Stimulated activated CD4-positive, alpha-beta T cell treated with anti-CD3 and anti-CD28 coated beads, TNF-alpha, amount 100 ng/mL, for 24 hours (primary cell): Measurements from ENCODE around the gene SLITRK1.

Experiments
- DNase-seq, 3 experiments: peaks; one replicate each; pipeline ENCODE4 v3.0.0-alpha.2; 2020; ENCODE audit warnings: low read depth in 3 of 3

Gene SLITRK1, protein sequence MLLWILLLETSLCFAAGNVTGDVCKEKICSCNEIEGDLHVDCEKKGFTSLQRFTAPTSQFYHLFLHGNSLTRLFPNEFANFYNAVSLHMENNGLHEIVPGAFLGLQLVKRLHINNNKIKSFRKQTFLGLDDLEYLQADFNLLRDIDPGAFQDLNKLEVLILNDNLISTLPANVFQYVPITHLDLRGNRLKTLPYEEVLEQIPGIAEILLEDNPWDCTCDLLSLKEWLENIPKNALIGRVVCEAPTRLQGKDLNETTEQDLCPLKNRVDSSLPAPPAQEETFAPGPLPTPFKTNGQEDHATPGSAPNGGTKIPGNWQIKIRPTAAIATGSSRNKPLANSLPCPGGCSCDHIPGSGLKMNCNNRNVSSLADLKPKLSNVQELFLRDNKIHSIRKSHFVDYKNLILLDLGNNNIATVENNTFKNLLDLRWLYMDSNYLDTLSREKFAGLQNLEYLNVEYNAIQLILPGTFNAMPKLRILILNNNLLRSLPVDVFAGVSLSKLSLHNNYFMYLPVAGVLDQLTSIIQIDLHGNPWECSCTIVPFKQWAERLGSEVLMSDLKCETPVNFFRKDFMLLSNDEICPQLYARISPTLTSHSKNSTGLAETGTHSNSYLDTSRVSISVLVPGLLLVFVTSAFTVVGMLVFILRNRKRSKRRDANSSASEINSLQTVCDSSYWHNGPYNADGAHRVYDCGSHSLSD

DNA sequence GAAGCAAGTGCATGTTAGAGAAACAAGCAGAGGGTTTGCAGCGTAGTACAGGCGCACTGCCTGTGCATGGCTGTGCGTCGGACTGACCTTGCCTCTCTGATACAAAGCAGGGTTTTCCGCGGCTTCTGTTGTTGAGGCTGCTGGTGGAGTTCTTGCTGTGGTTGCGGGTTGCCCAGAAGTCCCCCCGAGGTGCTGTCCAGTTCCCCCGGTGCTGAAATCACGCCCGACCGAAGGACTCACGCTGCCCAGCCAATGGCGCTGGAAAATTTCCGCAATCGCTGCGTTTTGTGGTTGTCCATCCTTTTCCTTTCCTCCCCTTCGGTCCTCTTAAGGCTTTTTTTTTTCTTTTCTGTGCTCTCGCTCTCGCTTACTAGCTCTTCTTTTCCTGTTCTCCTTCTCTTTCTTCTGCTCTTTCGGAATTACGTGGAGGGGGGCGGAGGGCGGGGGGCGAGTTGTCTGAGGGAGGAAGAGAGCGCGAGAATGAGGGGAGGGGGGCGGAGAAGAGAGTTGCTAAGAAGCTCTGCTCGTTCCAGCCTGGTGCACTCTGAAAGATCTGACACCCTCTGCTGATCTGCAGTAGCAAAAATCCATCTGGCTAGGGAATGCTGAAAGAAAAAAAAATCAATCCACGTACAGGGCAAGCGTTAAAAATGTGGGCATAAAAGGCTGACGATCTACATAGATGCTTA lies at the start of gene SLITRK1:
Gene SLITRK1, minus strand, starts transcription at position 558 of the 689 bp plus-strand sequence. CDS start 967 bp downstream, outside the sequence.
- DNase-seq = no peak

DNA sequence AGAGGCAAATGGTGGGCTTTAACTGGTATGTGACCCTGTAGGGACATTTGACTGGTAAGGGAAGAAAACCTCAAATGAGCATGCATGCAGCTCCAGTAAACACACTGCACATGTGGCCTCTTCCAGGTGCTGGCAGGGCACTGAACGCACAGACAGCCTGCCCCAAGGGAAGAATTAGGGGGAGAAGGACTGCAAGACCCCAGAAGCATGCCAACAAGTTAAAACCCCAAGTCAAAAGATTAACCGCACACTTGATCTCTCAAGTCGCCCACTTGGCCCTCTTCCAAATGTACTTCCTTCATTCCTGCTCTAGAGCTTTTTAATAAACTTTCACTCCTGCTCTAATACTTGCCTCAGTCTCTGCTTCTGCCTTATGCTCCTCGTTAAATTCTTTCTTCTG lies 46.9 kb upstream of the SLITRK1 start:
- no peak for DNase-seq

DNA sequence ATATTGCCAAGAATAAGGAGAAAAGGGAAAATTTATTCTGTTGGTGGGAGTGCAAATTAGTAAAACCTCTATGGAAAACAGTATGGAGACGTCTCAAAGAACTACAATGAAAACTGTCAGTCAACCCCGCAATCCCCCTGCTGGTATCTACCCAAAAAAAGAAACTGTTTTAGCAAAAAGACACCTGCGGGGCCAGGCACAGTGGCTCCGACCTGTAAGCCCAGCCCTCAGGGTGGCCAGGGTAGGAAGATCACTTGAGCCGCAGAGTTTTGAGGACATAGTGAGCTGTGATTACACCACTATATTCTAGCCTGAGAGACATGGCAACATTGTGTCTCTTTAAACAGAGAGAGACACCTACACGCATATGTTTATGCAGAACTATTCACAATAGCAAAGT lies 37.5 kb upstream of the SLITRK1 start:
- DNase-seq = no peak

DNA sequence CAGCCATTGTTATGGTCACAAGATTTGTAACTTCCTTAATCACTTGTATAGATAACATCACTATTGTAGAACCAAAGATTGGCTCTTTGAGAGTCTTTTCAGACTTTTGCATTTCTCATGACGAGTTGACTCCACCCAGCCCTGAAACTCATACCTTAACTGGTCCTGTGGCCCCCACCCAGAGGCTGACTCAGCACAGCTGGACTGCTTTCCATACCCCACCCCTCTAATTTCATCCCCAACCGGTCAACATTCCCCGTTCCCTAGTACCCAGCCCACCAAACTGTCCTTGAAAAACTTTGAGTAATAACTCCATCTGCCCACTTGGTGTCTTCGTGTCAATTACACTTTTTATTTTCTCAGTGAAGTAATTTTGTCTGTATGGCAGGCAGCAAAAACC lies 32.1 kb upstream of the SLITRK1 start:
- DNase-seq = no peak

DNA sequence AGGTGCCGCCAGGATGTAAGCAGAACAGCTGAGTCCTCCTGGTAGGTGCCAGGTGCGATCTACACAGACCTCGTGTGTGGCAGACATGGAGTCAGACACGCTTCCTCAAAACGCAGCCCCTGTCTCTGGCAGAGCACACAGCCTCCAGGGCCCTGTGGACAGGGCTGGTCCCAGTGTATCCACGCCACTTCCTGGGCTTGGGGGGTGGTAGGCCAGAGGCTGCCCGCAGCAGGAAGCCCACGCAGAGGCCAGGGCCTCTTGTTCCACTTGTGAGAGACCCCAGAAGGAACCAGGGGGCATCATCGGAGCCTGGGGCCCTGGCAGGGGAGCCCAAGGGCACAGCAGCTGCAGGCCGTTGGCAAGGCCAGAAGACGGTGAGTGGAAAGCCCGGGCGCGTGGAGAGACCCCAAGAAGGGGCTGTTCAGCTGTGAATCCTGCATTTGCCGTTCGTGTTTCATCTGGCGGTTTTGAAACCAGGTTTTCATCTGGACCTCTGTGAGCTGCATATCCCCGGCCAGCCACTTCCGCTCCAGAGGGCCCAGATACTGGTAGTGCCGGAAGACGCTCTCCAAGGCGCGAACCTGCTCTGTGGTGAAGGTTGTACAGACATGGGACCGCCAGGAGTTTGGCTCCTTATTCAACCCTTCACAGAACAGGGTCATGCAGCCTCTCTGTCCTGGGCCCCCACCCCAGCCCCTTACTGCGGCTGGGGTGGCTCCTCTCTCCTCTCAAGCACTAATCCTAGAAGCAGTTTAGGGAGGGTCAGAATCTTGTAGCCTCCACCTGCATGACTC lies 25.1 kb upstream of the SLITRK1 start:
- no peak for DNase-seq

DNA sequence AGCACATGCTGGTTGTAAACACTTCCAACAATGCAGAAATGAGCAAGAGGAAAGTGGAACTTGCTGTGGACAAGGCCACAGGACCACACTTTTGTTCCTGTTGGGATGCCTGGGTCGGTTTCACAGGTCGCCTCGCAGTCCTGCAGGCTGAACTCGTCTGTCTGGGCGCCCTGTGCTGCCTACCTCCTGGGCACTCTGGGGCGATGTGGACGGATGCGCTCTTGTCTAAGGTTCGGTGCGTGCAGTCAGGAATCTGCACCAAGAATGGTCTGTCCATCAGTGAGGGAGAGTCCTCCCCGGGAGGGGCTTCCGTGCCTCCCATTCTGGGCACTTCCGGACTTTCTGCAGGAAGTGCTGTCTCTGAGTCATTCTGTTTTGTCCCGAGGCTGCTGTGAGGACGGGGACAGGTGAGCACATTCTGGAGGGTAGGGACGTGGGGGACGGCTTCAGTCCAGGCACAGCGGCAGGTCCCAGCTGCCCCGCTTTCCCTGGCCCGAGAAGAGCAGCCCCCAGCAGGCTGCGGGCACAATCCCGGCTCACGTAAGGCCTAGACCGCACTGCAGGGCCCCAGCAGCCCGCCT lies 24.1 kb upstream of the SLITRK1 start:
- no peak for DNase-seq

DNA sequence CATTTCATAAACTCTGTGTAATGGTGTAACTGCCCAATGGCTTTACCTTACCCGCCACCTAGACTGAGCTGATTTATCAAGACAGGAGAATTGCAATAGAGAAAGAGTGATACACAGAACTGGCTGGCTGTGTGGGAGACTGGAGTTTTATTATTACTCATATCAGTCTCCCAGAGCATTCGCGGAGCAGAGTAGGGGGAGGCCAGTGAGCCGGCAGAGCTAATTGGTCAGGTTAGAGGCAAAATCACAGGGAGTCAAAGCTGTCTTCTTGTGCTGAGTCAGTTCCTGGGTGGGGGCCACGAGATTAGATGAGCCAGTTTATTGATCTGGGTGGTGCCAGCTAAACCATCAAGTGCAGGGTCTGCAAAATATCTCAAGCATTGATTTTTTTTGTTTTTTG lies 23.4 kb upstream of the SLITRK1 start:
- DNase-seq = no peak

DNA sequence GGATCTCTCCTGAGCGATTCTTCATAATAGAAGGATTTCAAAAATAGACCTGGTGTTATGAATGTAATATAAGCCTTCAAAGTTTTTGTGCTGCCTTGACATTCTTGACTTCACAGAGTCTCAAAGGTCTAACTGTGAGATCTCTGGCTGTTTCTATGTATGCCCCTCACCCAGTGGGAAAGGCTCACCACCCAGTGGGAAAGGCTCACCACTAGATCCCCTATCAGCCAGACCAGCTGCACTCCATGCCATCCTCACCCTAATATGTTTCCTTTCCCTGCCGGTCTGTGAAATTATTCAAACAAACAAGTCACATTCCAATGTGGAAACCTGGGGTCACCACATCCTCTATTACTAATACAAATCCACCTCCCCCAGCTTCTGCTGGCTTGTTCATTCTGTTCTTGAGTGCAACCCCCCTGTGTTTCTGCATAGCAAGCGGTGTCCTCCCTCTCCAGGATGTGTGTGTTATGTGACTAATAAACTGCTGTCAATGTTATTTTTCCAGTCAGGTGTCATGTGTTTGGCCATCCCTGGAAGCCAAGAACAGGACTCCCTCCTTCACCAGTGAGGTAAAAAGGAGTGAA lies 13.8 kb upstream of the SLITRK1 start:
- no peak for DNase-seq

DNA sequence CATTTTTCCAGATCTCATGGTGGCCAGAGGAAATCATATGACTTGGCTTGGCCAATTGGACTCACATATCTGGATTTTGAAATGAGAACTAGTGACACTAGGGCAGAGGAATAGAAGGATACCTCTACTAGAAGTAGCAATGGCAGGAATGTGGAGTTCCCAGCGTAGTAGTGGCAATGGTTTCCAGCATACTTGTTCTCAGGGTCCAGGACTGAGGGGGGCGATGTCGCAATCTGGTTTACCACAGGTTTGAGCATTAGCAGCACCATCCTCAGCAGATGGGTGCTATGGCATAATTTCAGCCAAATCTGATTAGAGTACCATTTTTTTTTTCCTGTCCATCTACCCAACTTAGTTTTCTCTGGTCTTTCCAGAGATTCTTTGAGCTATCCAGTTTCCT lies 8.1 kb upstream of the SLITRK1 start:
- DNase-seq = no peak

DNA sequence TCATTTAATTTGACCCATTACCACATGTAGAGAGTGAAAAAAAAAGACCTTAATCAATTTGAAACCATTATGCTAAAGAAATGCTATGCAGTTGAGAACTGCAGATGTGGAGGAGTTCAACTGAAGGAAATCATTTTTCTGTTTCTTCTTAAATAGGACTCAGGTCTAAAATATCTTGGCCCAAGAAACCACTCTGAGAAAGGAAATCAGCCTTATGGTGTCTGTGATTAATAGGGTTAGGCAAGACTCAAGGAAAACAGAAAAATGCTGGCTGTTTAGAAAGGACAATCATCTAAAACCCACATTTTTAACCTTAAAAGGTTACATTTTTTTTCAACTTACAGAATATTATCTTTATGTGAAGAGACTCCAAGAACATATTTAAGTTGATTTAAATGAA lies 1.9 kb upstream of the SLITRK1 start:
- DNase-seq = no peak

DNA sequence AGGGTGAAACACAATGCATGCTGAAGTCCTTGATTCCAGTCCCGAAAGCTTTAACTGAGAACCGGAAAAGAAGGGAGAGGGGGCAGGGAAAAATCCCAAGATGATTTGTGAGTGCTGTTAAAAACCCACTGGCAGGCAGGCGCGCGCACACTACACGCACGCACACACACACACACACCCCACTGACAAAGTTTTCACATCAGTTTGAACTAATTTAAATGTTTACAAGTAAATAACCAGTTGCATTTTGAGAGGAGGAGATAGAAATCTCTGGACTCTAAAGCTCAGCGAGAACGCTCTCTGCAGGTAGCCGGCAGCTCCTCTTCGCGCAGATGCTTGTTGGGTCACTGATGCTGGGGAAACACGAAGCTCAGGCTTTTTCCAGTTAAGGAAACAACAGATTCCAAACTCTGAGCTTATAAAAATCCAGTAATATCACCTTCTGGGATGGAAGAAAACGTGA lies 818 bp upstream of the SLITRK1 start:
- no peak for DNase-seq

DNA sequence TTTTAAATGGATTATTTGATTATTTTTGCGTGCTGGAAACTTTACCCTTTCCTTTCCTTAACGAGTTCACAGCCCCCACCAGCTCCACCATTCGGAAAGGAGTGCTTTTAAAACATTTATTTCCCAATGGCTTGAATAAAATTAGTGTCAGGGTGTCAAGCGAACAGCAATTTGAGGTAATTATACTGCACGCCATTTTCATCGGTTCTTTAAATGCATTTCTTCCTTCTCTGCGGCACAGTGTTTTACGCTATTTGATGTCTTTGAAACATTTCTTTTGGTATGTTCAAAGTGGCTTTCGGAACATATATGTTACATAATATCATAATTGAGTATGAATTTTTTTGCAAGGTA lies 309 bp upstream of the SLITRK1 start:
- no peak for DNase-seq

DNA sequence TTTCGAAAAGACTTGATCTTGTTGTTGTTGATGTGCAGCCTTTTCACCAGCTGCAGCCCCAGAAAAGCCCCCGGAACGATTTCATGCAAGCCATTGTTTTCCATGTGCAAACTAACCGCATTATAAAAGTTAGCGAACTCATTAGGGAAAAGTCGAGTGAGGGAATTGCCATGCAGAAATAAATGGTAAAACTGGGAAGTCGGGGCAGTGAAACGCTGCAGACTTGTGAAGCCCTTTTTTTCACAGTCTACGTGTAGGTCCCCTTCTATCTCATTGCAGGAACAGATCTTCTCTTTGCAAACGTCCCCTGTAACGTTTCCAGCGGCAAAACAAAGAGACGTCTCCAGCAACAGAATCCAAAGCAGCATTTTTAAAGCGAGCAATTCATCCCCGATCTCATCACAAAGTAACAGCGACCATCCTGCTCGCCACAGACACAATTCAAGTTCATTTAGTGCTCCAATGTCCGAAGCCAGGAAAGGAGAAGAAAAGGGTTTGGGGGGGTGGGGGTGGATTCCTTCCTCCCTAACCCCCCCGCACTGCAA lies 1.1 kb downstream of the SLITRK1 start:
- DNase-seq = no peak

DNA sequence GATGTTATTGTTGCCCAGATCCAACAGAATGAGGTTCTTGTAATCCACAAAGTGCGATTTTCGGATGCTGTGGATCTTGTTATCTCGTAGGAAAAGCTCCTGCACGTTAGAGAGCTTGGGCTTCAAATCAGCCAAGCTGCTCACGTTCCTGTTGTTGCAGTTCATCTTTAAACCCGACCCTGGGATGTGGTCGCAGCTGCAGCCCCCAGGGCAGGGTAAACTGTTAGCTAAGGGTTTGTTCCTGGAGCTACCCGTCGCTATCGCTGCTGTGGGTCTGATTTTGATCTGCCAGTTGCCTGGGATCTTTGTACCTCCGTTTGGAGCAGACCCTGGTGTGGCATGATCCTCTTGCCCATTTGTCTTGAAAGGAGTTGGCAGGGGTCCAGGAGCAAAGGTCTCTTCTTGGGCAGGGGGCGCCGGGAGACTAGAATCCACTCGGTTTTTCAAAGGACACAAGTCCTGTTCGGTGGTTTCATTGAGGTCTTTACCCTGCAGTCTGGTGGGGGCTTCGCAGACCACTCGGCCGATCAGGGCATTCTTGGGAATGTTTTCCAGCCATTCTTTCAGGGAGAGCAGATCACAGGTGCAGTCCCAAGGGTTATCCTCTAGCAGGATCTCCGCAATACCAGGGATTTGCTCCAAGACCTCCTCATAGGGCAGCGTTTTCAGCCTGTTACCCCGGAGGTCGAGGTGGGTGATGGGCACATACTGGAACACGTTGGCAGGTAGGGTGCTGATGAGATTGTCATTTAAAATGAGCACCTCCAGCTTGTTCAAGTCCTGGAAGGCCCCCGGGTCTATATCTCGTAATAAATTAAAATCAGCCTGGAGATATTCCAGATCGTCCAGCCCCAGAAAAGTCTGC lies 1.8 kb downstream of the SLITRK1 start:
- no peak for DNase-seq

DNA sequence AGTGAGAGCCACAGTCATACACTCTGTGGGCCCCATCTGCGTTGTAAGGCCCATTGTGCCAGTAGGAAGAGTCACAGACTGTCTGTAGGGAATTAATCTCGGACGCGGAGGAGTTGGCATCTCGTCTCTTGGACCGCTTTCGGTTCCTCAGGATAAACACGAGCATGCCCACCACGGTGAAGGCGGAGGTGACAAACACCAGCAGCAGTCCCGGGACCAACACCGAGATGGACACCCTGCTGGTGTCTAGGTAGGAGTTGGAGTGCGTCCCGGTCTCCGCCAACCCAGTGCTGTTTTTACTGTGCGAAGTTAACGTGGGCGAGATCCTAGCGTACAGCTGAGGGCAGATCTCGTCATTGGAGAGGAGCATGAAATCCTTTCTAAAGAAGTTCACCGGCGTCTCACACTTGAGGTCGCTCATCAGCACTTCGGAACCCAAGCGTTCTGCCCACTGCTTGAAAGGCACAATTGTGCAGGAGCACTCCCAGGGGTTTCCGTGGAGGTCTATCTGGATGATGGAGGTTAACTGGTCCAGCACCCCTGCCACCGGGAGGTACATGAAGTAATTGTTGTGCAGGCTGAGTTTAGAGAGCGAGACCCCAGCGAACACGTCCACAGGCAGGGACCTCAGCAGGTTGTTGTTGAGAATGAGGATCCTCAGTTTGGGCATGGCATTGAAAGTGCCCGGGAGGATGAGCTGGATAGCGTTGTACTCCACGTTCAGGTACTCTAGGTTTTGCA lies 2.7 kb downstream of the SLITRK1 start:
- no peak for DNase-seq

DNA sequence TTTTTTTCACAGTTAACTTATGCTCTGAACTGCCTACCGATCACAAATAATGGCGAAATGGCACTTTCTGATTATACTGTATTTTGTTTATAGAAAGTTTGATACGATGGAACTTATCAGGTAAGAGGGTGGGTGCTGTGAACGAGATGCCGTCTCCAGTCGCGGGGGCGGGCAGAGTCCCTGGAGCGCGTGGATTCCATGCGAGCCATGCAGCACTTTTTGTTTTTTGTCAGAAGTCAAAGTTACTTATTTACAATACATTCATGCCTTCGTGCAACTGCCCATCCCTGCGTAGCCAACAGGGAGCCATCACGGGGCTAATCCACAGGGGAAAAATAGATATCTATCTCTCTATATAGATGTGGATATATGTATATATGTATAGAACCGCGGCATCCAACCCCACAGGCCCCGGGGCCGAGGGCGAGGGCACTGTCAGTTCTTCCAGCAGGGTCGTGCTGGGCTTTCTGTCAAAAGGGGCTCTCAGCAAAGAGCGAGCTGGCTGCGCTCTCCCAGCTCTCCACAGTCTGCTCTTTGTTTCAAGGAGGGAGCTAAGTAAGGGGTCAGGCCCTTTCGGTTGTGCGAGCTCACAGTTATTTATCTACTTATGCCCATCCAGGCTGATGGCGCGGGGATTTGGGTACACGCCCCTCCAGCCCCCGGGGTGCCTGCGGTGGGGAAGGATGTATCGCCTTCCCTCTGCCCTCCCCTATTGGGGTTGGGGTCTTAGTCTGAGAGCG lies 3.4 kb downstream of the SLITRK1 start:
- DNase-seq = no peak

DNA sequence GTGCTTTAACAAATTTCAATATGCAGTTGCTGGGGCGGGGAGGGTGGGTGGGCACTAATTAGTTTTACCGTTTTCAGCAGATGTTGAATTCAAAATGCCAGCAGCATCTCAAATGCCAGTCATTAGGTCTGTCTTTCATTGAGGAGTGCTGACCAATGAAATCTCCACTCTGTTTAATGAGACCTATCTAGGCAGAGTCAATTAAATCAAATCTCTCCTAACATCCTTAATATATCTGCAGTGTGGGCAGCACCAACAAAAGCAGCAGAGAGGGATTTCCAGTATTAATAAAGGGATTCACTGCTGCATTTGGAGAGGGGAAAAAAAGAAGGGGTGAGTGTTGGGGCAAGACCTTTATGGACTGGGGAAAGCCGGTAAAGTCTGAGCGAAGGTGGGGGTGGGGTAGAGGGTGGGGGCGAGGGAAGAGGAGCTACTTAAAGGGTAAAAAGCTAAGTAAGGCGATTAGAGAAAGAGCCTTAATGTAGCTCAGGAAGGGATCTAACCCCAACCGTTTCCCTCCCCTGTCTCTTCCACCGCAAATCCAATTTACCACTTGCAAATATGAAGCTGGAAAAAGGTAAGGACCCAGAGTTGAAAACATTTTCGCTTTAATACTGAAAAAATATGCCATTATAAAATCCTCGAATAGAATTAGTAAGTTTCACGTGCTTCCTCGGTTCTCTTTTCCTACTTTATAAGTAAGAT lies 4.5 kb downstream of the SLITRK1 start:
- no peak for DNase-seq

DNA sequence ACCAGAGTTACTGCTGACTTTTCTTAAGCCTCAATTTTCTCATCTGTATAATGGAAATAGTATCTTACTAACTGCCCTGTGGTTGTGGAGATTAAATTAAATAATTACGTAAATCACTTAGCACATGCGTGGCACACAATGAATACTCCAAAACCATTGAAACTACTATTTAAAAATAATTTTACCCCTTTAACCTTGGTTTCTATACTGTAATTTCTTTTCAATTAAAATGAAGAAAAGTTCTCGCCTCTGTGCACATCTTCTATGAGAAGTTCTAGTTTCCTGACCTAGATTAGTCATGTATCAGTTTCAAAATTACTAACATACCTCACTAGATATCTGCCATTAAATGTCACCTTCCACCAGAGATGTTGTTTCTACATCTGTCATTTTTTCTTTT lies 5.7 kb downstream of the SLITRK1 start:
- DNase-seq = no peak
